Measurements from ENCODE around the gene EPHB3. TPM values are rescaled to one million over a fixed set of nuclear protein-coding genes. Genes with fewer than 3 reads are reported as not detected.

Gene EPHB3
- total and polyA plus RNA-seq, 12 donors, result 0.29 to 3.7 (median 1.2) TPM

DNA sequence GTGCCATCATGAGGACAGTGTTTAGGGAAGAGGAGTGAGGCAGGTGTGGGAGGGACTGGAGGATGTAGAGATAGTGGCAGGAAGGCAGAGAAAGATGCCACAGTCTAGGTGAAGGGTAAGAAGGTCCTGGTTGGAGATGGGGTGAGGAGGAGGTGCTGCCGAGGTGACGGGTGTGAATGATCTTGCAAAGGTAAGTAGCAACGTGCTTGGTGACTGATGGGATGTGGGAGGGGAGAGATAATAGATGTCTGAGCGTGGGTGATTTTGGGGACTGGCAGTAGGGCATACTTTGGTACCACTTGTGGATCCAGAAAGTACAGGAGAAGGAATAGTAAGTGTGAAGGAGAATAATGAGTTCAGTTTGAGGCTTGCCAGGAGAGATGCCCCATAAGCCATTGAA lies 27.2 kb downstream of the EPHB3 start:
- H3K4me1 ChIP-seq (replicated peaks in 1 of 2), result peaks cover 15 to 21% of the 10 kb centered on the region in 2 donors
- H3K9me3 ChIP-seq (replicated peaks in 1 of 3), result no peaks in the 10 kb centered on the region
- TF ChIP-seq POLR2A (IDR thresholded peaks at IDR 0.05), result no peak
- TF ChIP-seq, protein P1, sequence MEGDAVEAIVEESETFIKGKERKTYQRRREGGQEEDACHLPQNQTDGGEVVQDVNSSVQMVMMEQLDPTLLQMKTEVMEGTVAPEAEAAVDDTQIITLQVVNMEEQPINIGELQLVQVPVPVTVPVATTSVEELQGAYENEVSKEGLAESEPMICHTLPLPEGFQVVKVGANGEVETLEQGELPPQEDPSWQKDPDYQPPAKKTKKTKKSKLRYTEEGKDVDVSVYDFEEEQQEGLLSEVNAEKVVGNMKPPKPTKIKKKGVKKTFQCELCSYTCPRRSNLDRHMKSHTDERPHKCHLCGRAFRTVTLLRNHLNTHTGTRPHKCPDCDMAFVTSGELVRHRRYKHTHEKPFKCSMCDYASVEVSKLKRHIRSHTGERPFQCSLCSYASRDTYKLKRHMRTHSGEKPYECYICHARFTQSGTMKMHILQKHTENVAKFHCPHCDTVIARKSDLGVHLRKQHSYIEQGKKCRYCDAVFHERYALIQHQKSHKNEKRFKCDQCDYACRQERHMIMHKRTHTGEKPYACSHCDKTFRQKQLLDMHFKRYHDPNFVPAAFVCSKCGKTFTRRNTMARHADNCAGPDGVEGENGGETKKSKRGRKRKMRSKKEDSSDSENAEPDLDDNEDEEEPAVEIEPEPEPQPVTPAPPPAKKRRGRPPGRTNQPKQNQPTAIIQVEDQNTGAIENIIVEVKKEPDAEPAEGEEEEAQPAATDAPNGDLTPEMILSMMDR (IDR thresholded peaks at IDR 0.05), result no peak
- no peak for DNase-seq
- no peak overlapping the region for H3K4me3 ChIP-seq
- 85 to 91% (median 89%) methylated on average over 4 of the region's 4 CpGs for WGBS, 4 donors
- intact Hi-C loops (cut with DNase I), result no loop called here
- H3K36me3 ChIP-seq (replicated peaks in 1 of 2), result no peaks in the 10 kb centered on the region
- no peaks in the 10 kb centered on the region for H3K27me3 ChIP-seq
- H3K27ac ChIP-seq, result no peak overlapping the region

DNA sequence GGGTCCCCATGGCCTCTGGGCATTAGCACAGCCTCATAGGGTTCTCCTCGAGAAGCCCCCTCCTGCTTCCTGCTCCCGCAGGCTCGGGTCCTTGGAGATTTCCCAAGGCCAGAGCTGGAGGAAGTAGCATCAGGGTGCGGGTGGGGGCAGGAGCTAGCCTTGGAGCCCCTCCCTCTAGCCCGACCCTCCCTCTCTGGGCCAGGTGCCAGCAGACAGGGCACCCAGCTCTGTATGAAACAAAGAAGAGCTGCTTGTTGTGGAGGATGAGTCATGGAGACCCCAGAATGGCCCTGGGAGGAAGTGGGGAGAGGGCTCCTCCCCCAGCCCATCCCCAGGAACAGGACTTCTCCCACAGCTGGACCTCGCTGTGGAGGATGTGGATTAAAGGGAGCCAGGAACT lies 29.2 kb downstream of the EPHB3 start:
- DNase-seq, result no peak
- intact Hi-C loops (cut with DNase I), result no loop called here
- Histone ChIP-seq H3K27ac (no peak overlapping the region), H3K36me3 (replicated peaks in 1 of 2) (no peaks in the 10 kb centered on the region), H3K9me3 (replicated peaks in 1 of 3) (no peaks in the 10 kb centered on the region), H3K4me1 (replicated peaks in 1 of 2) (peaks cover 15 to 21% of the 10 kb centered on the region in 2 donors), H3K27me3 (no peaks in the 10 kb centered on the region), H3K4me3 (no peak overlapping the region)
- TF ChIP-seq, protein P1 (IDR thresholded peaks at IDR 0.05), result no peak
- no peak for TF ChIP-seq POLR2A (IDR thresholded peaks at IDR 0.05)
- 24 to 60% (median 31%) methylated on average over 1 to 6 of the region's 6 CpGs for WGBS, 4 donors

GRCh38 chr3:184591789-184592188 lies 30.2 kb downstream of the EPHB3 start:
- TF ChIP-seq, protein P1 (IDR thresholded peaks at IDR 0.05), result no peak
- no peak for TF ChIP-seq POLR2A (IDR thresholded peaks at IDR 0.05)
- Histone ChIP-seq H3K36me3 (replicated peaks in 1 of 2) (no peaks in the 10 kb centered on the region), H3K9me3 (replicated peaks in 1 of 3) (no peaks in the 10 kb centered on the region), H3K27ac (no peak overlapping the region), H3K4me3 (no peak overlapping the region), H3K4me1 (replicated peaks in 1 of 2) (peaks cover 15 to 21% of the 10 kb centered on the region in 2 donors), H3K27me3 (no peaks in the 10 kb centered on the region)
- DNase-seq, result no peak
- intact Hi-C loops (cut with DNase I), result no loop called here
- 88 to 99% (median 94%) methylated on average over 3 to 6 of the region's 6 CpGs for WGBS, 4 donors

- Histone ChIP-seq H3K9me3 (replicated peaks in 1 of 3) (no peaks in the 10 kb centered on the region), H3K36me3 (replicated peaks in 1 of 2) (no peaks in the 10 kb centered on the region), H3K27ac (peak overlapping the region in 2 of 5 donors; percentile 26 to 65), H3K4me1 (replicated peaks in 1 of 2) (peaks cover 15 to 21% of the 10 kb centered on the region in 2 donors), H3K4me3 (no peak overlapping the region), H3K27me3 (no peaks in the 10 kb centered on the region)
- WGBS, 4 donors, result 54 to 75% (median 70%) methylated on average over 9 to 17 of the region's 17 CpGs
- peak in 4 of 7 donors; percentile 36 to 74 (median 54) for DNase-seq
- intact Hi-C loops (cut with DNase I), result no loop called here
- TF ChIP-seq, protein P1 (IDR thresholded peaks at IDR 0.05), result no peak
- TF ChIP-seq POLR2A (IDR thresholded peaks at IDR 0.05), result no peak
Measured at GRCh38 chr3:184592371-184593219, 31.0 kb downstream of the EPHB3 start.
